Tongue (tissue), 2 donors: ENCODE results near the gene APAF1. TPM values are rescaled to one million over a fixed set of nuclear protein-coding genes. Genes with fewer than 3 reads are reported as not detected.
A peak's percentile ranks its signal among the peaks of the same experiment; 100 is the strongest.

Source experiments
- DNase-seq: peaks from one replicate; pipeline ENCODE4 v3.0.0-alpha.2; 2015
- total RNA-seq: library from RNA; depleted of rRNA; stranded (reverse); fragments of >200 nt; gene quantifications from one replicate; pipeline ENCODE4 v1.2.3, GENCODE V29; 2014

The APAF1 gene
- total RNA-seq, 1 donor from 2014 or later = 27.9 TPM

DNA sequence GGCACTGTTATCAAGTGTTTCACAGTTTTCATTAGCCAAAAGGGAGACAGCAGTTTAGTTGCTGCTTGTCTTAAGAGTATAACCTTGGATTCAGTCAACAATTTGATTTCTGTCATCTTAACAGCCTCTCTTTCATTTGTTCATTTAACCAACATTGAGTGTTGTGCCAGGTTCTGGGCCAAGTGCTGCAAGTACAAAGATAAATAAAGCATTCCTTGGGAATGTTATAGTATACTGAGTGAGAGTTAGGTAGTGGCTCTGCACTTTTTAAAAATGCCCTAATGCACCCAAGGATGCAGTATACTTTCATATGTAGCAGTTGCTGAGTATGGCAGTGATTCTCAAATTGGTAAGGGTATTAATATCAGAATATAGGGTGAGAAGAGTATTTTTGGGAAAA lies 15.4 kb downstream of the APAF1 start:
- DNase-seq = no peak

DNA sequence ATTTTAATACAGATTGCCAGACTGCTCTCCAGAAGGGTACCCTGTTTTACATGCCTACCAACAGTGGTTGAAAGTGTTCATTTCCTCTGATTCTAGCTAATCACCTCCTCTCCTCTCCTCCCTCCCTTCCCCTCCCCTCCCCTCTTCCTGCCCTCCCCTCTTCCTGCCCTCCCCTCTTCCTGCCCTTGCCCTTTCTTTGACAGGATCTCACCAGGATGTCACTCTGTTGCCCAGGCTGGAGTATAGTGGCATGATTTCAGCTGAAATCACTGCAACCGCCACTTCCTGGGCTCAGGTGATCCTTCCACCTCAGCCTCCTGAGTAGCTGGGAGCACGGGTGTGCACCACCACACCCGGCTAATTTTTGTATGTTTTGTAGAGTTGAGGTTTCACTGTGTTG lies 24.7 kb downstream of the APAF1 start:
- no peak for DNase-seq

DNA sequence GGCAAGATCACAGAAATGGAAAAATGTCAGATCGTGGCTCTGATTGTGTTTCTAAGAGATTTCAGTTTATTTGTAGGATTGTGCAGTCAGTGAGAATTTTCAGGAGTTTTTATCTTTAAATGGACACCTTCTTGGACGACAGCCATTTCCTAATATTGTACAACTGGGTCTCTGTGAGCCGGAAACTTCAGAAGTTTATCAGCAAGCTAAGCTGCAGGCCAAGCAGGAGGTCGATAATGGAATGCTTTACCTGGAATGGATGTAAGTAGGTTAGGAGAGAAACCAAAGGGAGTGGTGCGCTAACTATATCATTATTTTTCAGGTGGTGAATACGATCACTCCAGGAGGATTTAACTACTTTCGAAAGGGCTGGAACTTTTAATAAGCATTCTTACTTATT lies 26.4 kb downstream of the APAF1 start:
- no peak for DNase-seq

DNA sequence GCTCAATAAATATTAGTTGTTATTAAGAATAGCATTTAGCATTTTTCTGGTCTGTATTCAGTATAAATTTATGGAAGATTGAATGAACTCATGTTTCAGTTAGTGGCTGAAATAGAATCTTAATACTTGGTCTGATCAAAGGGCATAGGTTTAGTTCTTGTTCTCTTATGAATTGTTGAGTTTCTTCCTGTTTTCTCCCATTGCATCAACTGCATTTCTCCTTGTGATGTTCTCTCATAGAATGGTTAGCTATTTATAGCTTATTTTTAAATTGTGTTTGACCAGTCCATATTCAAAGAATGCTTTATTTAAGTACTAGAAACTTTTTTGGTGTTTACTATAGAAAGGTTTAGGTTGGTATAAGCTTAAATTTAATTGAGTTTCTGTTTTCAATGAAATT lies 29.8 kb downstream of the APAF1 start:
- no peak for DNase-seq

- DNase-seq = no peak
Measured at GRCh38 chr12:98678236-98678945, 33.3 kb downstream of the APAF1 start.

GRCh38 chr12:98678946-98679610 lies 34.0 kb downstream of the APAF1 start:
- DNase-seq = no peak

- no peak for DNase-seq
Measured at GRCh38 chr12:98679611-98680005, 34.5 kb downstream of the APAF1 start.

GRCh38 chr12:98684199-98684598 lies 39.1 kb downstream of the APAF1 start:
- DNase-seq = no peak

DNA sequence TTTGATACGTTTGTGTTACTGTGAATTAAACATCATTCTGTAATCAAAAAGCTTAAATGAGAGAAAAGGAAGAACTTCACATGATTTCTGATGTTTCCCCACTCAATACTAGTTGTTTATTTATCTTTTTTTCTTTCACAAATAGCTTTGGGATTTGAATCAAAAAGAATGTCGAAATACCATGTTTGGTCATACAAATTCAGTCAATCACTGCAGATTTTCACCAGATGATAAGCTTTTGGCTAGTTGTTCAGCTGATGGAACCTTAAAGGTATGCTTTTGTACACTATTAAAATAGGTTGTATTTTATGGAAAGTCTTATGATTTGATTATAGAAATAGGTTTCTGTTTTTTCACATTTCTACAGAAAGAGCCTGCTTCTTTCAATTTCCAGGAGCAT lies 41.5 kb downstream of the APAF1 start:
- no peak for DNase-seq

DNA sequence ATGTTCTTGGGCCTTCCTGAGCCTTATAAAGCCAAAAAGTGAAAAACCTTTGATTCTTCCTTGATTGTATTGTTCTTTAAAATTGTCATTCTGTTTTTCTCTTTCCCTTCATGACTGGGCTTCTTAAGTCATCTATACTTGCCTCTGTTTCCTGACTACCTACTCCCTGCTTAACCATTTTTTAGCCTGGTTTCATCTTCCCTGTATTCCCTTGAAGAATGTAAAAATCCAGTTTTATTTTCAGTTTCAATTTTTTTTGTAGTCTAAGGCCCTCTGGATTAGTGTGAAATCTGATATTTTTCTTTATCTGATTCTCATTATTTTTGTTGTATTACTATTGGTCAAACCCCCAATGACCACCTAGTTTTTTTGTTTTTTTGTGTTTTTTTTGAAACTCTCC lies 46.3 kb downstream of the APAF1 start:
- no peak for DNase-seq

DNA sequence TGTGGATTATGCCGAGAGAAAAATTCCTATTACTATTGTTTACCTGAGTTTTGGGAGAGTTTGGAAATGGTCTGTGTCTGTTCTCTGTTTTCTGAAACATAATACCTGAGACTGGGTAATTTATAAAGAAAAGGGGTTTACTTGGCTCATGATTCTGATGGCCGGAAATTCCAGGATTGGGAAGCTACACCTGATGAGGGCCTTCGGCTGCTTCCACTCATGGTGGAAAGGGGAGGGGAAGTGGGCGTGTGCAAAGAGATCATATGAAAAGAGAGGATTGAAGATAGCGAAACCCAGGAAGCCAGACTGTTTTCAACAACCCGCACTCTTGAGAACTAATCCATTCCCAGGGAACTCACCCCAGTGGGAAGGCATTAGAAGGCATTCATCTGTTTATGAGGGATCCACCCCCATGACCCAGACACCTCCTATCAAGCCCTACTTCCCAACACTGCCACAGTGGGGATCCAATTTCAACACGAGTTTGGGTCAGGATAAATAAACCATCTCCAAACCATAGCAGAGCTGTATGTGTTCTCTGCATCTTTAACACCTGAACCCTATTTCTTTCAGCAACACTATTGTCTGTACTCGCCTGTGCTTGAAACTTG lies 51.1 kb downstream of the APAF1 start:
- DNase-seq = no peak

- no peak for DNase-seq
Measured at GRCh38 chr12:98697209-98697608, 52.1 kb downstream of the APAF1 start.

- DNase-seq = peak; percentile 69
Measured at GRCh38 chr12:98698603-98699463, 53.7 kb downstream of the APAF1 start.

GRCh38 chr12:98699586-98699985 lies 54.5 kb downstream of the APAF1 start:
- DNase-seq = no peak

DNA sequence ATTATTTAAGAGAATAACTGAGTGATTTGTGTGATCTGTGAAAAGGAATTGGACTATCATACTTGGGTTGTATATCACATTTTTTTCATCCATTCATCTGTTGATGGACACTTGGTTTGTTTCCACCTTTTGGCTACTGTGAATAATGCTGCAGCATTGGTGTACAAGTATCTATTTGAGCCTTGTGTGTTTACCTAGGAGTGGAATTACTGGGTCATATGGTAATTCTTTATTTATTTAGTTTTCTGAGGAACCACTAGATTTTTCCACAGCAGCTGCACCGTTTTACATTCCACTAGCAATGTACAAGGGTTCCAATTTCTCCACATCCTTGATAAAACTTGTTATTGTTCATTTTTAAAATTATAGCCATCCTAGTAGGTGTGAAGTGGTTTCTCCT lies 56.1 kb downstream of the APAF1 start:
- peak; percentile 13 for DNase-seq

- DNase-seq = no peak
Measured at GRCh38 chr12:98709022-98709421, 63.9 kb downstream of the APAF1 start.

DNA sequence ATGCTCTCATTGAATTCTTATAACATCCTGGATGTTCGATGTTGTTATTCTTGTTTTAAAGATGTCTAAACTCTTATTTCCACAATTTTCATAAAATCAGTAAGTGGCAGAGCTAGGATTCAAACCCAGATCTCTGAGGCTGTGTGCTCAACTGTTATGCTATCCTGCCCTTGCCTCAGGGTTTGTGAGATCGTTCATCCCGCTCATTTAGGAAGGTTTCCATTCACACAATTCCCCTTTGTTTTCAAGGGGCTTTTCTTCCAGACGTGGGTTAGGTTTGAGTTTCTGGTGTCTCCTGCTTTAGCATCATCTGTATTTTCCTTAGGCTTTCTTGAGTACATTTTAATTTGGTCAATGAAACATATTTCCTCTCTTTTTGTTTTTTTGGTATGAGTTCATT lies 69.3 kb downstream of the APAF1 start:
- no peak for DNase-seq

DNA sequence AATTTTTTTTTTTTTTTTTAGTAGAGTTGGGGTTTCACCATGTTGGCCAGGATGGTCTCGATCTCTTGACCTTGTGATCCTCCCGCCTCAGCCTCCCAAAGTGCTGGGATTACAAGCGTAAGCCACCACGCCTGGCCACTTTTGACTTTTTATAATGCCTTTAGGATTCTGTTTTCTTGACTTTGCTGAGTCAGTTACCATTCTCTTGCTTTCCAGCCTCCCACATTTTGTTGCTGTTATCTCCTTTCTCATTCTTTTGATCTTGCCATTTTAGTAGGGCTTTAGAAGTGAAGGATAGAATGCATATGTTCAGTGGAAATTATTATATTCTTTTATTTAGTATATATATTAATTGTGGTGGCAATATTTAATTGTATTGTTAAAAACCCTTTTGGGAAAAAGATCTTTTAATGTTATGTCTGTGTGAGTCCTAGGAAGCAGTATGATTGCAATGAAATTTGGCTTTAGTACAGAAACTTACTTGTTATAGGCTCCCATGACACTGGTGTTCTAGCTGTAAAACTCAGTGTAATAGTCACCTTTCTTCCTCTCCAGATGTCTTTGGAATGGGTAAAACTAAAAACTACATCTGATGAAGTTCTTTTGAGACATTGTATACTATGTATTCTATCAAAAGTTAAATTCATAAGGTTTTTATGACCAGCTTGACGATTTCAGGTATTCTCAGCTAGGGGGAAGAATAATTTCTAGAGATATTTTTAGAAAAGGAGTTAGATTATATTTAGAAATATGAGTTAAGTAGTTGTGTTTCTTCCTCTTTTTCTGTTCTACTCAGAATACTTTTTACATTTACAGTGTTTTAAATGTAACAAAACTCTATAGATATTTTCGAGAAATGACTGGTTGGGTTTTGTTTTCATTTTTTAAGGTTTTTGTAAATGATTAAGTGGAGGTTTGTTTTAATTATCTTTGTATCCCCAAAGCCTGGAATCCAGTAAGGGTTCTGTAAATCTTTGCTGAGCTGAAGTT lies 74.7 kb downstream of the APAF1 start:
- no peak for DNase-seq

DNA sequence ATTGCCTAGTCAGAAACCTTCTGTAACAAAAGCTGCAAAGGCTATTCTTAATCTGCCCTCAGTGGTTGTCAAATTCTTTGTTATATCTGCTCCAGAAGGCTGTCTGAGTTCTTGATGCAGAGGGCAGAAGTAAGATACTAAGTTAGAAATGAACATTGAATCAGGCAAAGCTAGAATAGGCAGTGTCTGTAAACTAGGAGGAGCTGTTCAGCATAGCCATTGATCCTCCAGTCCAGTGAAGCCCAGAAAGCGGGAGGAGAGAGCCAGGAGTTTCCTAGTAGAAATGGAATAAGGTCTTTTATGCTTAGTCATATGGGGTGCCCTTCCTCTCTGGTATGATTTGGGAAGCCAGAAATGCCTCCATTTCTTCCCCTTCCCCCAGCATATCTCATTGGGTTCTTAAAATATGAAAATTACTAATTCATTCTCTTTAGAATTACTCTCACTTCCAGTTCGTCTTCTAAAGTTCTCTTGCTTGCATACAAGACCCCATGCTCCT lies 76.2 kb downstream of the APAF1 start:
- DNase-seq = no peak

- no peak for DNase-seq
Measured at GRCh38 chr12:98724384-98725155, 79.5 kb downstream of the APAF1 start.
